Lower leg skin (tissue), 3 donors: ENCODE data around the gene CACNA1G.

Experiments used
- POLR2A ChIP-seq, 2 donors: fragments of 450-650 bp; IDR thresholded peaks; one replicate each; pipeline ENCODE4 v1.6.1; 2016 to 2017; ENCODE audit warnings: antibody characterized with exemption in 2 of 2, mild to moderate bottlenecking in 1 of 2, moderate library complexity in 1 of 2
- TF ChIP-seq, protein P1 (sequence below), 3 donors: fragments of 450-650 bp; IDR thresholded peaks; one replicate each; pipeline ENCODE4 v1.5.1; 2016; ENCODE audit warnings: antibody characterized with exemption in 3 of 3, mild to moderate bottlenecking in 3 of 3, moderate library complexity in 2 of 3

DNA sequence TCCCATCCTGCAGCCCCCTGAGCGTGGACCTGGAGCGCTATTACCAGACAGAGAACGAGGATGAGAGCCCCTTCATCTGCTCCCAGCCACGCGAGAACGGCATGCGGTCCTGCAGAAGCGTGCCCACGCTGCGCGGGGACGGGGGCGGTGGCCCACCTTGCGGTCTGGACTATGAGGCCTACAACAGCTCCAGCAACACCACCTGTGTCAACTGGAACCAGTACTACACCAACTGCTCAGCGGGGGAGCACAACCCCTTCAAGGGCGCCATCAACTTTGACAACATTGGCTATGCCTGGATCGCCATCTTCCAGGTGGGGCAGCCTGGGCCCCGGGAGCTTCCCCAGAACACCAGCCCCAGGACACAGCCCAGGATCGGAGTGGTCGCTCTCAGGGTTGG lies 12.0 kb downstream of the CACNA1G start:
- TF ChIP-seq POLR2A (IDR thresholded peaks at IDR 0.05): no peak
- TF ChIP-seq, protein P1, sequence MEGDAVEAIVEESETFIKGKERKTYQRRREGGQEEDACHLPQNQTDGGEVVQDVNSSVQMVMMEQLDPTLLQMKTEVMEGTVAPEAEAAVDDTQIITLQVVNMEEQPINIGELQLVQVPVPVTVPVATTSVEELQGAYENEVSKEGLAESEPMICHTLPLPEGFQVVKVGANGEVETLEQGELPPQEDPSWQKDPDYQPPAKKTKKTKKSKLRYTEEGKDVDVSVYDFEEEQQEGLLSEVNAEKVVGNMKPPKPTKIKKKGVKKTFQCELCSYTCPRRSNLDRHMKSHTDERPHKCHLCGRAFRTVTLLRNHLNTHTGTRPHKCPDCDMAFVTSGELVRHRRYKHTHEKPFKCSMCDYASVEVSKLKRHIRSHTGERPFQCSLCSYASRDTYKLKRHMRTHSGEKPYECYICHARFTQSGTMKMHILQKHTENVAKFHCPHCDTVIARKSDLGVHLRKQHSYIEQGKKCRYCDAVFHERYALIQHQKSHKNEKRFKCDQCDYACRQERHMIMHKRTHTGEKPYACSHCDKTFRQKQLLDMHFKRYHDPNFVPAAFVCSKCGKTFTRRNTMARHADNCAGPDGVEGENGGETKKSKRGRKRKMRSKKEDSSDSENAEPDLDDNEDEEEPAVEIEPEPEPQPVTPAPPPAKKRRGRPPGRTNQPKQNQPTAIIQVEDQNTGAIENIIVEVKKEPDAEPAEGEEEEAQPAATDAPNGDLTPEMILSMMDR (IDR thresholded peaks at IDR 0.05): no peak
